Gastrocnemius medialis (tissue), 4 donors: ENCODE measurements around the gene PRKCA. TPM values are rescaled to one million over a fixed set of nuclear protein-coding genes. Genes with fewer than 3 reads are reported as not detected.

Experiments
- ATAC-seq, 2 donors: fragments of 150-250 bp; one replicate each; pipeline ENCODE4 v1.9.1; 2016
- DNase-seq, 2 donors: peaks; one replicate each; pipeline ENCODE4 v3.0.0-alpha.2; 2019
- H3K27ac ChIP-seq, 4 donors: fragments of 200-600 bp; sonication (generic); 1 replicate in 1 of 4; 2 replicates in 3 of 4; pipeline ENCODE4 v1.5.1; 2016 to 2018; ENCODE audit warnings: mild to moderate bottlenecking in 2 of 4, moderate library complexity in 1 of 4
- H3K27me3 ChIP-seq, 3 donors: fragments of 200-600 bp; sonication (generic) in 2 of 3; 1 replicate in 1 of 3; 2 replicates in 2 of 3; pipeline versions ENCODE4 v1.5.1 to v1.6.0; 2016 to 2019; ENCODE audit warnings: mild to moderate bottlenecking in 1 of 3, moderate library complexity in 1 of 3
- H3K36me3 ChIP-seq, 2 donors: fragments of 200-600 bp; sonication (generic) in 1 of 2; one replicate each; pipeline ENCODE4 v1.5.1; 2017 to 2018
- H3K4me1 ChIP-seq, 2 donors: fragments of 200-600 bp; sonication (generic) in 1 of 2; one replicate each; pipeline ENCODE4 v1.5.1; 2016 to 2017; ENCODE audit warnings: mild to moderate bottlenecking in 2 of 2
- H3K4me3 ChIP-seq, 4 donors: fragments of 200-600 bp; sonication (generic) in 3 of 4; 1 replicate in 1 of 4; 2 replicates in 3 of 4; pipeline ENCODE4 v1.5.1; 2016 to 2019; ENCODE audit warnings: mild to moderate bottlenecking in 2 of 4
- H3K9me3 ChIP-seq, 3 donors: fragments of 200-600 bp; sonication (generic) in 2 of 3; 1 replicate in 1 of 3; 2 replicates in 2 of 3; pipeline ENCODE4 v1.5.1; 2016 to 2019
- CTCF ChIP-seq, 5 experiments: fragments of 450-650 bp in 3 of 5; fragments of 200-600 bp in 2 of 5; sonication (generic) in 2 of 5; IDR thresholded peaks in 4 of 5; conservative IDR thresholded peaks in 1 of 5; 1 replicate in 4 of 5; 2 replicates in 1 of 5; pipeline ENCODE4 v1.5.1; 2016 to 2019; ENCODE audit warnings: antibody characterized with exemption in 5 of 5, mild to moderate bottlenecking in 3 of 5, moderate library complexity in 3 of 5
- POLR2A ChIP-seq, 2 donors: fragments of 450-650 bp; IDR thresholded peaks; one replicate each; pipeline ENCODE4 v1.6.1; 2017; ENCODE audit warnings: antibody characterized with exemption in 2 of 2, mild to moderate bottlenecking in 2 of 2, moderate library complexity in 2 of 2
- in situ Hi-C, 4 donors: fragments of 200-750 bp; cut with MboI; loops; one replicate each; pipeline versions ENCODE4 v1.15.0 to v1.8.0; 2017; ENCODE audit warnings: low sequenced_read_pairs in 4 of 4
- intact Hi-C: fragments of 100-400 bp; cut with DNase I; formaldehyde crosslinking; loops from one replicate; pipeline ENCODE4 v1.15.1; 2023; ENCODE audit warnings: low total_unique reads
- total RNA-seq, 4 donors: library from RNA; depleted of rRNA; stranded (reverse); fragments of >200 nt; gene quantifications; one replicate each; pipeline versions ENCODE4 v1.1.0 to v1.2.3, GENCODE V29; 2016

Gene PRKCA
- total RNA-seq, 4 donors from 2014 or later, result 7.6 to 16.8 (median 11.1) TPM

- Histone ChIP-seq H3K4me1 (no peaks in the 10 kb centered on the region), H3K36me3 (no peaks in the 10 kb centered on the region), H3K27ac (no peak overlapping the region), H3K27me3 (no peaks in the 10 kb centered on the region), H3K9me3 (no peaks in the 10 kb centered on the region), H3K4me3 (no peak overlapping the region)
- intact Hi-C loops, result no loop called here
- no peak for ATAC-seq
- DNase-seq, result no peak
- TF ChIP-seq POLR2A (IDR thresholded peaks at IDR 0.05) (no peak), CTCF (IDR thresholded peaks at IDR 0.05 in 4 of 5, conservative IDR thresholded peaks at IDR 0.05 in 1 of 5) (no peak)
- in situ Hi-C loops, result no loop called here
Measured at GRCh38 chr17:66571745-66572144, 269.3 kb downstream of the PRKCA start.

DNA sequence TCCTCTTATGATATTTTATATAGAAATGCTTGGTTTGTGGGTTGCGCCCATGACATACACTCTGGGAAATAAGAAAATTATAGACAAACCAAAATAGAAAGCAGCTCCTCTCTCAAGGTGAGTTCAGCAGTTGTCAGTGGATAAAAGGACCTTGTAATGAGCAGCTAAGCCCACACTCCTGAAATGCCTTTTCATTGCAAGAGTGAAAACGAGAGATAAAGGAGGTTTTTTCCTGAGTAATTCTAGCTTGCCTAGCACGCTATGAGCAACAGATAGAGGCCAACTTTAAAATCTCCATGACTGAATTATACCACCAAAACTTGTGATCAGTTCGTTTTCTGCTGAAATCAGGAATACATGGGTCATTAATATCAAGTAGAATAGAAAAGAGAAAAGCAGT is 270.7 kb downstream of the PRKCA start:
- ATAC-seq (no peak), DNase-seq (no peak)
- in situ Hi-C loops, result no loop called here

GRCh38 chr17:66574123-66574522 is 271.7 kb downstream of the PRKCA start:
- no peak overlapping the region for H3K27ac ChIP-seq
- no peaks in the 10 kb centered on the region for H3K9me3 ChIP-seq
- intact Hi-C loops, result no loop called here
- in situ Hi-C loops, result no loop called here
- H3K36me3 ChIP-seq, result no peaks in the 10 kb centered on the region
- ATAC-seq (no peak), DNase-seq (no peak)
- no peaks in the 10 kb centered on the region for H3K4me1 ChIP-seq
- H3K4me3 ChIP-seq, result no peak overlapping the region
- no peak for TF ChIP-seq POLR2A (IDR thresholded peaks at IDR 0.05)
- TF ChIP-seq CTCF (IDR thresholded peaks at IDR 0.05 in 4 of 5, conservative IDR thresholded peaks at IDR 0.05 in 1 of 5), result no peak
- no peaks in the 10 kb centered on the region for H3K27me3 ChIP-seq

More for the DNA sequence above, 270.7 kb downstream of the PRKCA start:
- H3K27ac ChIP-seq, result no peak overlapping the region
- H3K27me3 ChIP-seq, result no peaks in the 10 kb centered on the region
- no peak overlapping the region for H3K4me3 ChIP-seq
- no peaks in the 10 kb centered on the region for H3K36me3 ChIP-seq
- H3K4me1 ChIP-seq, result no peaks in the 10 kb centered on the region
- TF ChIP-seq CTCF (IDR thresholded peaks at IDR 0.05 in 4 of 5, conservative IDR thresholded peaks at IDR 0.05 in 1 of 5) (no peak), POLR2A (IDR thresholded peaks at IDR 0.05) (no peak)
- intact Hi-C loops, result no loop called here
- no peaks in the 10 kb centered on the region for H3K9me3 ChIP-seq

- Histone ChIP-seq H3K36me3 (no peaks in the 10 kb centered on the region), H3K4me1 (peaks cover 0 to 6% of the 10 kb centered on the region in 2 donors), H3K4me3 (no peak overlapping the region), H3K27ac (no peak overlapping the region), H3K9me3 (no peaks in the 10 kb centered on the region), H3K27me3 (no peaks in the 10 kb centered on the region)
- no peak for DNase-seq
- no peak for ATAC-seq
- no peak for TF ChIP-seq CTCF (IDR thresholded peaks at IDR 0.05 in 4 of 5, conservative IDR thresholded peaks at IDR 0.05 in 1 of 5)
- no peak for TF ChIP-seq POLR2A (IDR thresholded peaks at IDR 0.05)
- in situ Hi-C loops (no loop called here), intact Hi-C loops (no loop called here)
Measured at GRCh38 chr17:66576473-66576872, 274.1 kb downstream of the PRKCA start.

GRCh38 chr17:66577041-66577440 is 274.6 kb downstream of the PRKCA start:
- in situ Hi-C loops, result no loop called here
- ATAC-seq, result no peak
- DNase-seq, result no peak
- no peaks in the 10 kb centered on the region for H3K27me3 ChIP-seq
- intact Hi-C loops, result no loop called here
- no peaks in the 10 kb centered on the region for H3K36me3 ChIP-seq
- H3K27ac ChIP-seq, result no peak overlapping the region
- no peak for TF ChIP-seq POLR2A (IDR thresholded peaks at IDR 0.05)
- TF ChIP-seq CTCF (IDR thresholded peaks at IDR 0.05 in 4 of 5, conservative IDR thresholded peaks at IDR 0.05 in 1 of 5), result no peak
- H3K4me3 ChIP-seq, result no peak overlapping the region
- no peaks in the 10 kb centered on the region for H3K9me3 ChIP-seq
- H3K4me1 ChIP-seq, result peaks cover 0 to 6% of the 10 kb centered on the region in 2 donors
